OCI-LY7 (cell line): ENCODE measurements around the gene RORC.

ENCODE experiments used
- EZH2phosphoT487 ChIP-seq: fragments of 200-600 bp; sonication (generic); IDR thresholded peaks from 2 replicates; pipeline ENCODE4 v1.6.1; 2018; ENCODE audit warnings: low read depth, borderline replicate concordance, mild to moderate bottlenecking, mixed run types, antibody characterized with exemption, low read length, moderate library complexity, mixed read lengths
- TF ChIP-seq, protein P1 (sequence below): fragments of 200-600 bp; sonication (generic); conservative IDR thresholded peaks from 2 replicates; pipeline ENCODE4 v1.5.1; 2014; ENCODE audit warnings: mild to moderate bottlenecking, antibody characterized with exemption, low read length, moderate library complexity, mixed read lengths

GRCh38 chr1:151823175-151823574 lies 8.4 kb downstream of the RORC start:
- TF ChIP-seq, protein P1, sequence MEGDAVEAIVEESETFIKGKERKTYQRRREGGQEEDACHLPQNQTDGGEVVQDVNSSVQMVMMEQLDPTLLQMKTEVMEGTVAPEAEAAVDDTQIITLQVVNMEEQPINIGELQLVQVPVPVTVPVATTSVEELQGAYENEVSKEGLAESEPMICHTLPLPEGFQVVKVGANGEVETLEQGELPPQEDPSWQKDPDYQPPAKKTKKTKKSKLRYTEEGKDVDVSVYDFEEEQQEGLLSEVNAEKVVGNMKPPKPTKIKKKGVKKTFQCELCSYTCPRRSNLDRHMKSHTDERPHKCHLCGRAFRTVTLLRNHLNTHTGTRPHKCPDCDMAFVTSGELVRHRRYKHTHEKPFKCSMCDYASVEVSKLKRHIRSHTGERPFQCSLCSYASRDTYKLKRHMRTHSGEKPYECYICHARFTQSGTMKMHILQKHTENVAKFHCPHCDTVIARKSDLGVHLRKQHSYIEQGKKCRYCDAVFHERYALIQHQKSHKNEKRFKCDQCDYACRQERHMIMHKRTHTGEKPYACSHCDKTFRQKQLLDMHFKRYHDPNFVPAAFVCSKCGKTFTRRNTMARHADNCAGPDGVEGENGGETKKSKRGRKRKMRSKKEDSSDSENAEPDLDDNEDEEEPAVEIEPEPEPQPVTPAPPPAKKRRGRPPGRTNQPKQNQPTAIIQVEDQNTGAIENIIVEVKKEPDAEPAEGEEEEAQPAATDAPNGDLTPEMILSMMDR: no peak
- no peak for TF ChIP-seq EZH2phosphoT487
